Measurements from ENCODE around the gene LGALS3BP.

Gene LGALS3BP

DNA sequence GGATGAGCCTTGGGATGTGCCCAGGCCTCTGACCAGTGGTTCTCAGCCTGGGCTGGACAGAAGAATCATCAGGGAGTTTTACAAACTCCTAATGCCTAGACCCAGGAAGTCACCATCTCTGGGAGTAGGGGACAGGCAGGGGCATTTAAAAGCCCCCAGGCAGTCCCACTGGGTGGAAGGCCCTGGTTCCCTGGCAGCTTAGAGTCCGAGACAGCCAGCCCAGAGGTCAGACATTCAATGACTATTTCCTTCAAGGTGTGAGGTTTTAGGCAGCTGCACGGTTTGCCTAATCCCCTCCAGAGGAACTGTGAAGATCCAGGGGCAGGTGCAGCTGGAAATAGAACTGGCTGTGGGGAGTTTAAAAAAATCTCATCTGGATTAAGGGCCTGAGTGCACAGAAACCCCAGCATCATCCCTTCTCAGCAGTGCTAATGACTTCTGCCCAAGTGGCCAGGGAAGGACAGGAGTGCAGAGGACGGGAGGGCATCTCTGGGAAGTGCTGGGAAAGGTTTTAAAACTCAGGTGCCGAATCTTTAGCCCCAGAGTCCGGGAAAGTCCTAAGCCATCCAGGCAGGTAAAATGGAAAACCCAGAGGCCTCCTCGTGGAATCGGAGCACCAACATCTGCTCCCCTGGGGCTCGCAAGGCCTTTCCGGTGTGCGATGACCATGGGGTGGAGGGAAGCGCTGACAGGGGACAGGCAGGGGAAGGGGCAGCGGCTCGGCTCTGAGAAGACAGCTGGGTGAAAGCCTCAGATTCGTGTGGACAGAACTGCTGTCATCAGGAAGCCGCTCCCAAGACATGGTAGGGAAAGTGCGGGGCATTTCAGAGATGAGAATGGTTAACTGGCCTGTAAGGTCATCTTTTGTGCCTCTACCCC, 1.5 kb upstream of the LGALS3BP start:
- no peak for DNase-seq (ENCODE audit: low read depth in 2 of 2)

DNA sequence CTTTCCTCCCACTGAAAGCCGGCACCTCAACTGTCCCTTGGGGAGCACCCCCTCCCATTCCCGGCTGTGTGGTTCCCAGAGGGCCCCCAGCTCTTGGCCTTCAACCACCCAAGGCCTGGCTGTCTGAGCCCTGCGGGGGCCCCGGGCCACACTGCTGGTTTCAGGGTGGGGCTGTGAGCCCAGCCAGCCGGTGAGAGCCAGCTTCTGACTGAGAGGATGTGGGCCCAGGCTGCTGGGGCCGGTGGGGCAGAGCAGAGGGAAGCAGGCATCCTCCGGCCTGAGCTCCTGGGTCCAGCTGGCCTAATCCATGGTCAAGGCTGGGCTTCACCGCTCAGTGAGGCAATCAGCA, 875 bp upstream of the LGALS3BP start:
- no peak for DNase-seq (ENCODE audit: low read depth in 2 of 2)

DNA sequence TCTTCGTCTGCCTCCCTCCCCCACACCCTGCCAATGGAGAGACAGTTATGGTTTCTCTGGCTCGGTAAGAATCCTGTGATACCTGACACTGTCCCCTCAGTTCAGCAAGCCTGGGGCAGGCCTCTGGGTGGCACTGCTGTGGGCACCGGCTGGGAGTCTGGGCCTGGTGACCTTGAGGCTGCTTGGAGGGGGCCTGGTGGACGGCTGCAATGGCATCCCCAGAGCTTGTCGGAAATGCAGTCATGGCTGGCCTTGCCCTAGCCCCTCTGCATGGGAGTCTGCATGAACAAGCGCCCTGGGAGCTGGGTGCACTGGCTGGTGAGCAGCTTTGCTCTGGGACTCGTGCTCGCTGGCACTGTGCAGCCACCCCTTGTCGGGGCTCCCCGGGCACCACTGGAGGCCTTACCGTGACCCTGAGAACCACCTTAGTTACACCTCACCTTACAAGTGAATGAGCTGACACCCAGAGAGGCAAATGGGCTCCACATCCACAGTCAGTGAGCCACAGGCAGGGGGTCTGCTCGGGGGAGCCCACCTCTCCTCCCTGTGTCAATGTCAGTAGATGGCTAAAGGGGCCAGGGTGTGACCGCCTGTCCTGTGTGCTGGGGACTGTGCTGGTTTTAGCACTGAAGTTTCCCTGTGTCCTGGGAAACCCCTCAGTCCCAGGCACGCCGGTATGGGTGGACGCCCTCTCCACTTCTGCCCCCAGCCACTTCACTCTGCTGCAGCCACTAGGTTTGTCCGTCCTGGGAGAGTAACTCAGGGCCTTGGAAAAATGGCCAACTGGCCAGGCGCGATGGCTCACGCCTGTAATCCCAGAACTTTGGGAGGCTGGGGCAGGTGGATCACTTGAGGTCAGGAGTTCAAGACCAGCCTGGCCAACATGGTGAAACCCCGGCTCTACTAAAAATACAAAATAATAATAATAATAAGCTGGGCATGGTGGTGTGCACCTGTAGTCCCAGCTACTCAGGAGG, 1.4 kb downstream of the LGALS3BP start:
- DNase-seq (ENCODE audit: low read depth in 2 of 2), result no peak

DNA sequence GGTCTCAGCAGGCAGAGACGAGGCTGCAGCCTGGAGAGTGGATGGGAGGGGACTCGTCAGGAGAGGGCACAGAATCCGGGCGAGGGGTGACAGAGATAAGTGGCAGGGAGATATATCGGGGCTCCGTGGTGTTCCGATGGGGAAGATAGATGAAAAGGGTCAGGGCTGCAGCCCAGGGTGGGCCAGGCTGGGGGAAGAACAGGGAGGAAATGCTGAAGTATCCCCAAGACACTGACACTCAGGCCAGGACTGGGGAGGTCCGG, 2.1 kb downstream of the LGALS3BP start:
- no peak for DNase-seq (ENCODE audit: low read depth in 2 of 2)

DNA sequence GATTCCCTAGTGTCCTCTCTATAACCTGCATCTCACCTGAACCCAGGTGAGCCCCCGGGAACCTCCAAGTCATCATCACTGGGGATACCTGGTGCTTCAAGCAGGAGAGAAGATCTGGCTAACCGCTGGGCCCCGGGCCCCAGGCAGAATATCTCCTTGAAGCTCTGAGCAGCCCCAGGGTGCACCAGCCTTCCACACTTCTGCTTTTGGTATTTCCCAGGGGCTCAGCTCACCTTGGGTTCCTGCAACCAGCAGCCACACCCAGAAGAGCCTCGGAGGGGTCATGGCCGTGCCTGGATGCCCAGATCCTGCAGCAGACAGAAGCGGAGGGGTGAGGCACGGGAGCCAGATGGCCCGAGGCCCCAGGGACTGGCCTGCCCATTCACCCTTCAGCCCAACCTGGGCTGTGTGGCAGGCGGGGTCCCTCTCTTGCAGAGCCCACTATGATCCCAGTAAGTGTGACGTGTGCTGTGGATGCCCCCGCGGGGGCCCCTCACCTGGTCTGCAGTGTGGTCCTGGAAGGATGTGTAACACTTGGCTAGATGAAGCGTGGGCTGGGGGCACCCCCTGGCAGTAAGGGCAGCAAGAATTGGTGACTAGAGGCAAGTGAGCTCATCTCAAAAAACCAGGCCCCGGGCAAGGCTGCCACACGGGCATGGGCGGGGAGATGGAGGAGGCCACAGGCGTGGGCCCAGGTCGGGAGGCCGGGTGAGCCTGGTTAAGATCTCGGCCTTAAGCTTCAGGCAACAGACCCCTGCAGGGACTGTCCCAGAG, 2.6 kb downstream of the LGALS3BP start:
- no peak for DNase-seq (ENCODE audit: low read depth in 2 of 2)

DNA sequence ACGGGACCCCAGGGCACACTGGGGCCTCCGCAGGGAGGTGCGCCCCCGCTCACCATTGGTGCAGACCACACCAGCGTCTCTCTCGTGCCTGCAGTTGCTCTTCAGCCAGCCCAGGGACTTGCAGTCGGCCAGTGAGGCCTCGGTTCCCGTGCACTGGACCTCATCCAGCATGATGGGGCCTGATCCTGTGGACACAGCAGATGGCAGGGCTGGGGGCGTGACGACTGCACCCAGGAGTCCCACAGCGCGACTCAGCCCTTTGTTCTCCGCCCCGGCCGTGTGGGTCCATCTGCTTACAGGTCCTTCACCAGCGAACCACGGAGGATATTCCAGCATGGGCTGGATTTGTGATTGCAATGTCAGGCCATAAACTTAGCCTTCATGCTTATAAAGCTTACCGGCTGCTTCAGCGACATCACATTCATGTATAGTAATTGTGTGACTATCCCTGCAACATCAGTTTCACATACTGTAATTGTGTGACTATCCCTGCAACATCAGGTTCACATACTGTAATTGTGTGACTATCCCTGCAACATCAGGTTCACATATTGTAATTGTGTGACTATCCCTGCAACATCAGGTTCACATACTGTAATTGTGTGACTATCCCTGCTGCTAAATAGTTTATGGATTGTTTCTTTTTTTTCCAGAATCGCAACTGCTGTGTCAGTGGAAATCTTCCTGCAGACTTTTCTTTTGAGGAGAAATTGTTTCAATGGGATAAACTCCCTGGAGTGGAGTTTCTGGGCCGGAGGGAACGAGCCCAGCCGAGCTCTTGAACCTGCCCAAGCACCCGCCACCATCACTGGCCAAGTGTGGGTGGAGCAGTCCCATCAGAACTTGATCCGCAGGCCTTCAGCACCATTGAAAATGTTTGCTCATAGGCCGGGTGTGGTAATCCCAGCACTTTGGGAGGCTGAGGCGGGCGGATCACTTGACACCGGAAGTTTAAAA, 4.8 kb downstream of the LGALS3BP start:
- no peak for DNase-seq (ENCODE audit: low read depth in 2 of 2)

DNA sequence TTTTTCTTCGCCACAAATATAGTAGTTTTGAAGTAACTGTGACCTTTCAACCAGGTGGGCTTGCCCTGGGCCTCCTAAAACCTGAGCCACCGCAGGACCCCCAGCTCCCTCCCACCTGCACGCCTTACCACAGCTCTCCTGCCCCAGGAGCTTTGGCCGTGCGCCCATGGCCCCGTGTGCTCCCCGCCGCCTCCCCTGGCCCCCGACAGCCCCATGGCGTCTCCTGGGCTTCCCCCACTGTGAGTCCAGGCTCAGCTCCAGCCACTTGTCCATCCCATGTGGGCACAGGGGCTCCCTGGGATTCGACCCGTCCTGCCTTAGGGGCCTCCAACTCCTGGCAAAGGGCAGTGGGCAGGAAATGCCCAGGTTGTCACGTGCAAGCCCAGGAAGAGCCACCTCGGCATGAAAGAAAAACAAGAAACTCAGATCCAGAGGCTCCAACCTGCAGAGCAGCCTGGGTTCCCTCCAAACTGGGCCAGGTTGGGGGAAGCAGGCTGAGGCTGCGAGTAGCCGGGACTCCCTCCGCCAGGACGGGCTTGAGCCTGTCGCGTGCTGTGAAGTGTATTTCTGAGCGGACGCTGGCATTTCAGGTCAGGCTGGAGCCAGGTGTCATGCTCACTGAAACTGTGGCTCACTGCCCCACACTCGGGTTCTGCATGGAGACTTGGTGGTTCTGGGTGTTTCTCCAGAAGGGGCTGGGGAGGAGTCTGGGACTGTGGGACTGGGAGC, 5.8 kb downstream of the LGALS3BP start:
- no peak for DNase-seq (ENCODE audit: low read depth in 2 of 2)

DNA sequence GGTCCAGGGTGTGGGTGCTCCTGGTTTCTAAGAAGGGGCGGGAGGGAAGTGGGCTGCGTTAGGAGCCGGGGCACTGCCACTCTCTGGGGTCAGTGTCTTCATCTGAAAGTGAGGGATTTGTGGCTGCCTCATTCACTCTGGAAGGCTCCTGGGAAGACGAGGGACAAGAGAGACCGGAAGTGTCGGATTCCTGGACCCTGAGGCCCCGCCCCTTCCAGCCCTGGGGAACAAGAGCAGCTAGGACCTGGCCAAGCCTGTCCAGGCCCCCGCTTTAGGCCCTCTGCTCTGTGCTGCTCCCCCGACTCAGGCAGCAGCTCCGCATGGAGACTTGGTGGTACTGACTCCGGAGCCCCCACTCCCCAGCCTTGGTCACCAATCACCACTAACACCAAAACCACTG, 6.5 kb downstream of the LGALS3BP start:
- no peak for DNase-seq (ENCODE audit: low read depth in 2 of 2)

DNA sequence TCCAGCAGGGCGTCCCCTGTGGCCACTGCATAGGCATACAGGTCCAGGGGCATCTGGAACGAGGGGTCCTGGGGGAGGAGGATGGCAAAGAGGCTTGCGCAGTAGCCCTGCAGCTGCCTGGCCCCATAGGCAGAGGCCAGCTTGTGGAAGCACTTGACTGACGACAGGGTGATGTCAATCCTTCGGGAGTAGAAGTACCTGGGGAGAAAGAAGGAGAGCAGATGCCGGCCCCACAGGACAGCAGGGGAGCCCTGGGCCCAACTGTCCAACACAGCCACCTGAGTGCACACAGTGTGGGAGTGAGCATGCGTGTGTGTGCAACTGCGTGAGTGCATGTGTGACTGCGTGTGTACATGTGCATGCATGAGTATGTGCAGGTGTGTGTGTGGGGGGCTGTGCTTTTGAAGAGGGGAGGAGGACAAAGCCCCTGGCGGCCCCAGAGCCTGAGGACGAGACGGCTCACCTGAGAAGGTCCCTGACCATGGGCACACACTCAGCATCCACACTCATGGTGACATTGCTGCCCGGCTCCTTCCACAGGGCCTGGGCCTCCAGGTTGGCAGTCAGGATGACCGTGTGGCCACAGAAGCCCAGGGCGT, 7.1 kb downstream of the LGALS3BP start:
- no peak for DNase-seq (ENCODE audit: low read depth in 2 of 2)

DNA sequence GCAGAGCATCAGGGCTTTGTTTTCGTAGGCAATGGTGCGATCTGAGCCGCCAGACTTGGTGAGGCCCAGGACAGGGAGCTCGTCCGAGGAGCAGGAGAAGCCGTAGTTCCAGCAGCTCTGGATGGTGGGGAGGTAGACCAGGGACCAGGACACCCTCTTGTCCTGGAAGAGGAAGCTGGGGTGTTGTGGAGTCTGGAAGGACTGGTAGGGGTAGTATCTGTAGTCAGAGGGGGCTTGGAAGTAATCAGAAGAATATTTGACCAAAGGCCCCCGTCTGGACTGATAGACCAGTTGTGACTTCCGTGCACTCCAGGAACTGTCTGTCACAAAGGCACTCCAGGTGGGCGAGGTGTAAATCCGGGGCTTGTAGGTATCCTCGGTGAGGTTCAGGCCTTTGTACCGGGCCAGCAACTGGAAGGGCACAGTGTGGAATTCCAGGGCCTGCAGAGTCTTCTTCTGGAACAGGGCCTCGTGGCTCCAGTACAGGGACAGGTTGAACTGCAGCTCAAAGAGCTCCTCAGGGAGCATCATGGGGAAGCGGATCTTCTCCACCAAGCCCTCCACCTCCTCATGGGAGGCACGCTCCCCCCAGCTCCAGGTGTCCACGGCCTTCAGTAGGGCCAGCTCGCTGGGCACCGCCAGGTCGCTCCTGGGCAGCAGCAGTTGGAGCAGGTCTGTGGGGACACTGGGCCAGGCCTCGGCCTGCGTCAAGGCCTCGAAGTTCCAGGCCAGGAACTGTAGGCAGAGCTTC, 7.8 kb downstream of the LGALS3BP start:
- no peak for DNase-seq (ENCODE audit: low read depth in 2 of 2)

DNA sequence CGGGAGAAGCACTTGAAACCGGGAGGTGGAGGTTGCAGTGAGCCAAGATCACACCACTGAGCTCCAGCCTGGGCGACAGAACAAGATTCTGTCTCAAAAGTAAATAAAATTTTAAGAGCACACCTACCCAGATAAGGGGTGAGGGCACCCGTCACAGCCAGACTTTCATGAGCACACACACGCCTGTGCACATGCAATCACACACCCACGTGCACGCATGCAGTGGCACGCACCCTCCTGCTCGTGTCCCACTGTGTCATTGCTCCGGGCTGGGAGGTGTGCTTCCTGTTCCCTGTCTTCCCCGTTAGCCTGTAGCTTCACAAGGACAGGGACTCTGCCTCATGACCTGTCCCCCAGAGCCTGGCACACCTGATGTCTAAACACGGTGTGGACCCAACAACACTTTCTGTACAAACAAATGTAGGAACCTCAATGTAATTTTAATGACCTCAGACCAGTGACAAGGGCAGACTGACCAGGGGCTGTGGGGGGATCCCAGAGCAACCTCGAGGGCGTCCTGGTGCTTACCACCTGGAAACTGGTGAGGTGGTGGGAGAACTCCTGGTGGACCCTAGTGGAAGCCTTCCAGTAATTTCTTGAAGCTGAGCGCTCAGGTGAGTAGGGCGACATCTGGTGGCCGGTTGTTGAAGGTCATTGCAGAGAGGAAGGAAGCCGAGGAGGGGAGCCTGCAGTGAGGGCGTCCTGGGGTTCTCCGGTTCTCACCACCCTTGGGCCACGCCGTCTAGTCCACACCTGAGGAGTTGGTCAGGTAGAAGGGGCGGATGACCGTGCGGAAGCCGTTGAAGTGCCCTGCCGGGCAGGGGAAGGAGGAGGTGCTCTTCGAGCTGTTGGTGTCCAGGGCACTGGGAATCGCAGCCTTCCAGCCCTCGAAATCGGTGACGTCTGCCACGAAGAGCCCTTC, 8.6 kb downstream of the LGALS3BP start:
- peak; percentile 61 to 75 for DNase-seq (ENCODE audit: low read depth in 2 of 2)

DNA sequence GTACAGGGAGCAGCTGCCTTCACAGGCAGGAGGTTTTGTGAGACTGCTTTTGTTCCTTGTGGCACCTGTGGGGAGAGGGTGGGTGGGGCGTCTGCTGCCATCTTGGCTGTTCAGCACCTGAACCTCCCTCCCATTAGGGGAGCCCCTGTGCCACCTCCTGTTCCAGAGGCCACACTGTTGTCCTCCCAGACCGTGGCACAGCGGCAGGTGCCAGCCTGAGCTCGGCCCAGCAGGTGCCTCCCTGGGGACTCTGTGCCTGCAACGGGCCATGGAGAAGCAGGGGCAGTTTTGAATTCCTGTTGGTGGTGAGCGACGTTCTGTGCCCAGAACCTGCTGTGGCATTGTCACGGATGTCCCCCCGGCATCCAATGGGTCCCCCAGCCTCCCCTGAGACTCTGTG, 9.9 kb downstream of the LGALS3BP start:
- no peak for DNase-seq (ENCODE audit: low read depth in 2 of 2)

DNA sequence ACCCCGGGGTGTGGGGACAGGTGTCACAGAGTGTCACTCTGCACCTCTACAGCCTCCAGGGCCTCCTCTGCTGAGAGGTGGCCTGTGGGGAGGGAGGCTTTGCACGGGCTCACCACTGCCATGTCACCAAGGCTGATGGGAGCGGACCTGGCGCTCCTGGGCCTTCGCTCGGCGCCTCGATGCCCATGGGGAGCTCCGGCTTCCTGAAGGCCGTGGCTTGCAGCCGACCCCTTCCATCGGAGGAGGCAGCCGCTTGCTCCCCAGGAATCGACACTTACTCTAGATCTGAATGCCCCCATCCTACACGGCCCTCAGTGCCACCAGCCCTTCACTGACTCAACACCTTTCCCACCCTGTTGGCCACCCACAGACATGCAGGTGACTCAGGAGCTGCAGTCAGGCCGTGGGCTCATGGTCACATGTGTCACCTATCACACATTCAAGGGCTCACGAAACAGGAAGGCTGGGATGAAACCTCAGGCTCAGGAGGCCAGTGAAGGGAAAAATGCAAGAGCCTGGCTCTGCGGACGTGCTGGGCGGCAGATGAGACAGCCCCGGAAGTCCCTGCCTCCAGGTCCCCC, 11.9 kb downstream of the LGALS3BP start:
- DNase-seq (ENCODE audit: low read depth in 2 of 2), result no peak

DNA sequence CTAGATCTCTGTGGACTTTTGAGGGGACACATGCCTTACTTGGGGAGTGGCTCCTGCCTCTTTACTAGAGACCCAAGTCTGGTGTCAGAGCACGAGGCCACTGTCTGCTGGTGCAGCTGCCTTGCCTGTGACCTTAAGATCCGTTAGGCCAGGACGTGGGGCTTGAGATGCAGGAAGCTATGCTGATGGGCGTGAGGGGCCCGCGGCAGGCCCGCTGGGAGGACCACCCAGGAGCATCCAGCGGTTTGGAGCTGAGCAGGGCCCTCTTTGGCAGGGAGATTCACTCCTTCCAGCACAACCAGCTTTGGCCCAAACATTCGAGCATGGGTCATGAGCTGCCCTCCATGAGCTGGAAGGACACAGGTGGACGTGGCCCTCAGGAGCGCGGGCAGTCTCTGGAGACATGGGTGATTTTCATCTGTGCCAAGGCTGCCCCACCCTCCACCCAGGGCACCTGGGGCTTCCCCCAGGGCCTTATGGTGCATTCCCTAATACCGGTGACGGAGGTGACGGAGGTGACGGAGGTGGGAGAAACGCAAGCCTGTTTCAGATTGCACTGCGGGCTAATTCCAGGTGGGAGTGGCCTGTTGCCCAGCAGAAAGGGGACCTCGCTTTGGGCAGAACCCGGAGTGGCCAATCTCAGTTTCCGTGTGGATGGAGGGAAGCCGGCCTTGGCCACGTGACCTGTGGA, 12.7 kb downstream of the LGALS3BP start:
- DNase-seq (ENCODE audit: low read depth in 2 of 2), result no peak

DNA sequence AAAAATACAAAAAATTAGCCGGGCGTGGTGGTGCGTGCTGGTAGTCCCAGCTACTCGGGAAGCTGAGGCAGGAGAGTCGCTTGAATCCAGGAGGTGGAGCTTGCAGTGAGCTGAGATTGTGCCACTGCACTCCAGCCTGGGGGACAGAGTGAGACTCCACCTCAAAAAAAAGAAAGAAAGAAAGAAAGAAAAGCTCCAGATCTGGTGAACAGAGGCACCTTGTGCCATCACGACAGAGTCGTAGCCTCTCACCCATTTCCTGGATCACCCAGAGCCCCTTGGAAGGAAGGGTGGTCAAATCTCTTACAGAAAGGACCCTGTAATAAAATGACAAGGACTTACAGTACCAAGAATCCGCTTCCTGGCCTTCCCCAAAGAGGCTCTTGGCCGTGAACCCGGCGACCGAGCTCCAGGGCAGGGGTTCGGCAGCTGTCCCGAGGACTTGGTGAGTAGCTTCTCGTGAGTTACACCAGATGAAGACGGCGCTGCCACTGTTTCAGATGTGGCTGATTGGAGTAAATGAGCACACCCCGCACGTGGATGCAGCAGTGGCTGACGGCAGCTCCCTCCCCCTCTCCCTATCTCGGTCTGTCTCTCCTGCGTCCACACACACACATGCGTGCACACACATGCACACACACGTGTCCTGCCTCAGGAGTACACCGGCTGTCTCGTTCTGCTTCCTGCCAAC, 13.5 kb downstream of the LGALS3BP start:
- no peak for DNase-seq (ENCODE audit: low read depth in 2 of 2)

DNA sequence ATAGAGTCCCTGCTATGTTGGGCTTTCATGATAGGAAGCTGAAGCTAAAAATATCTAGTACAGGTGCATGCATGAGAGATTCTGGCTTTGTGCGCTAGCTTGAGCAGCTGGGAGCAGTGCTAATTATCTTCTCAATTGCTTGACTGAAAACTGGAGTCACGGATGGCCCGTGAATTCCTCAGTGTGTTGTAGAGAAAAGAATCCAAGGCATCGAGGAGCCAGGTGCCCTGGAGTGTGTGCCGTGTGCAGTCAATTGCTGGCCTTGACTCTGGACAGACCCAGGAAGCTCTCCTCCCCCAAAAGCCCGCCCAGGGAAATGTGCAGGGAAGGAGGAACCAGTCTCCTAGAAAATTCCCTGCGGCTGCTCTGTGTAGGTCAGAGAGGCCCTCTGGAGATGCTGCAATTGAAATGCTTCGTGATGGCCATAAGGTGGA, 14.2 kb downstream of the LGALS3BP start:
- DNase-seq (ENCODE audit: low read depth in 2 of 2), result no peak

DNA sequence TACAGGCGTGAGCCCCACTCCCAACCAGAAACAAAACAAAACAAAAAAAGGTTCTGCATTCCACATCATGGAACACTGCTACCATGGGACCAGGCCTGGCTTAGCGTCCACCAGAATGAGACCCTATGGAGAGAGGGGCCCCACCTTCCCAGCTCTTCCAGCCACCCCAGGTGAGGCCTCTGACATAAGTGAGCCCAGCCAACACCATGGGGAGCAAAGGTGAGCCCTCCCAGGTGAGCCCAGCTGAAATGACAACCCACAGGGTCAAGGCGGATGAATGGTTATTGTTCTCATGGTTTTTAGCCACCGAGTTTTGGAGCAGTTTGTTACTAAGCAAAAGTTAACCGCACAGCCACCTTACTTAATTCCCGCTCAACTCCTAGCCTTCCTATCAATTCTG, 16.3 kb downstream of the LGALS3BP start:
- no peak for DNase-seq (ENCODE audit: low read depth in 2 of 2)

Measured in stimulated activated CD8-positive, alpha-beta memory T cell treated with anti-CD3 and anti-CD28 coated beads, Interleukin-2, amount 100 ng/mL, for 48 hours (primary cell).